Kidney epithelial cell (primary cell): Measurements from ENCODE around the gene GPX4. TPM values are rescaled to one million over a fixed set of nuclear protein-coding genes. Genes with fewer than 3 reads are reported as not detected.

Experiments
- DNase-seq: peaks from one replicate; pipeline ENCODE4 v3.0.0-alpha.2; 2010; ENCODE audit warnings: low read depth
- H3K27me3 ChIP-seq: 2 replicates; pipeline ENCODE4 v1.6.0; 2011; ENCODE audit warnings: low read length; ENCODE audit not compliant: control insufficient read depth, insufficient read depth
- H3K36me3 ChIP-seq: 2 replicates; pipeline ENCODE4 v1.5.1; 2011; ENCODE audit warnings: low read length; ENCODE audit not compliant: control insufficient read depth, insufficient read depth
- H3K4me3 ChIP-seq: 2 replicates; pipeline ENCODE4 v1.5.1; 2011; ENCODE audit warnings: low read depth, mild to moderate bottlenecking, control low read depth, low read length
- total RNA-seq: library from RNA; depleted of rRNA; stranded (reverse); fragments of >200 nt; gene quantifications from 2 replicates; pipeline ENCODE4 v1.2.3, GENCODE V29; 2015
- TF ChIP-seq, protein P1 (sequence below): IDR thresholded peaks from 2 replicates; pipeline ENCODE4 v1.5.1; 2011; ENCODE audit warnings: mild to moderate bottlenecking, moderate library complexity, low read length, control low read depth, inconsistent platforms; ENCODE audit not compliant: insufficient read depth, poor library complexity, severe bottlenecking

GPX4 gene, protein sequence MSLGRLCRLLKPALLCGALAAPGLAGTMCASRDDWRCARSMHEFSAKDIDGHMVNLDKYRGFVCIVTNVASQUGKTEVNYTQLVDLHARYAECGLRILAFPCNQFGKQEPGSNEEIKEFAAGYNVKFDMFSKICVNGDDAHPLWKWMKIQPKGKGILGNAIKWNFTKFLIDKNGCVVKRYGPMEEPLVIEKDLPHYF
- total RNA-seq = 538 and 611 TPM in 2 replicates

DNA sequence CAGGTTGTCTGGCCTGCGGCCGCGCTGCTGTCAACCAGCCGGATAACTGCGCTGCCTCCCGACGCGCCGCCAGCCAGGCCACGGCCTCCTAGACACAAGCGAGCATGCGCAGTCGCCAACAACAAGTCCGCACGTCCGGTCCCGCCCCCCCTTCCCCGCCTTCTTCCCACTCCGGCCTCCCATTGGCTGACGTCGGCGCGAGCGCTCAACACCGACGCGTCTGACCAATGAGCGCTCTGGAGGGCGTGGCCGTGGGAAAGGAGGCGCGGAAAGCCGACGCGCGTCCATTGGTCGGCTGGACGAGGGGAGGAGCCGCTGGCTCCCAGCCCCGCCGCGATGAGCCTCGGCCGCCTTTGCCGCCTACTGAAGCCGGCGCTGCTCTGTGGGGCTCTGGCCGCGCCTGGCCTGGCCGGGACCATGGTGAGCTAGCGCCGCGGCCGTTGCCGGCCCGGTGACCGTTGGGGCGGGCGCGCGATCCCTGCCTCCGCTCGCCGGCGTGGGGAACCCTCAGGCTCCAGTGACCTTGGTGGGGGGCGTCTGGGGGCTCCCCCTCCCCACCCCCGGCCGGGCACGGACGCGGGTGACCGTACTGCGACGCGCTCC, at the start of gene GPX4:
TSS of gene GPX4 (plus strand) at position 287 of the 603 bp plus-strand sequence. CDS start at position 337, 50 bp downstream.
- H3K27me3 ChIP-seq = no peaks in the 10 kb centered on the region
- peak; percentile 93 for DNase-seq
- TF ChIP-seq, protein P1, sequence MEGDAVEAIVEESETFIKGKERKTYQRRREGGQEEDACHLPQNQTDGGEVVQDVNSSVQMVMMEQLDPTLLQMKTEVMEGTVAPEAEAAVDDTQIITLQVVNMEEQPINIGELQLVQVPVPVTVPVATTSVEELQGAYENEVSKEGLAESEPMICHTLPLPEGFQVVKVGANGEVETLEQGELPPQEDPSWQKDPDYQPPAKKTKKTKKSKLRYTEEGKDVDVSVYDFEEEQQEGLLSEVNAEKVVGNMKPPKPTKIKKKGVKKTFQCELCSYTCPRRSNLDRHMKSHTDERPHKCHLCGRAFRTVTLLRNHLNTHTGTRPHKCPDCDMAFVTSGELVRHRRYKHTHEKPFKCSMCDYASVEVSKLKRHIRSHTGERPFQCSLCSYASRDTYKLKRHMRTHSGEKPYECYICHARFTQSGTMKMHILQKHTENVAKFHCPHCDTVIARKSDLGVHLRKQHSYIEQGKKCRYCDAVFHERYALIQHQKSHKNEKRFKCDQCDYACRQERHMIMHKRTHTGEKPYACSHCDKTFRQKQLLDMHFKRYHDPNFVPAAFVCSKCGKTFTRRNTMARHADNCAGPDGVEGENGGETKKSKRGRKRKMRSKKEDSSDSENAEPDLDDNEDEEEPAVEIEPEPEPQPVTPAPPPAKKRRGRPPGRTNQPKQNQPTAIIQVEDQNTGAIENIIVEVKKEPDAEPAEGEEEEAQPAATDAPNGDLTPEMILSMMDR = no peak
- H3K36me3 ChIP-seq = no peaks in the 10 kb centered on the region
- peak within 1 kb of the TSS; percentile 65 for H3K4me3 ChIP-seq

GRCh38 chr19:1054102-1055027, 49.4 kb upstream of the GPX4 start:
- peaks cover 3% of the 10 kb centered on the region for H3K36me3 ChIP-seq
- DNase-seq = no peak
- TF ChIP-seq, protein P1 = no peak
- H3K4me3 ChIP-seq = no peak overlapping the region
- no peaks in the 10 kb centered on the region for H3K27me3 ChIP-seq

DNA sequence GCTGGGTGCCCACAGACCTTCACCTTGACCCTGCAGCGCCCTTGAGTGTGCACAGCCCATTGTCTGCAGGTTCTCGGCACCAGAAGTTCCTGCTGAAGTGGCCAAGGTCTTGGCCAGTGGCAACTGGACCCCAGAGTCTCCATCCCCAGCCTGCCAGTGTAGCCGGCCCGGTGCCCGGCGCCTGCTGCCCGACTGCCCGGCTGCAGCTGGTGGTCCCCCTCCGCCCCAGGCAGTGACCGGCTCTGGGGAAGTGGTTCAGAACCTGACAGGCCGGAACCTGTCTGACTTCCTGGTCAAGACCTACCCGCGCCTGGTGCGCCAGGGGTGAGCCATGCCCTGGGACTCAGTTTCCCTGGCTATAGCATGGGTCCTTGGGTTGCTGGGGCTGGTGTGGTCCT, 48.8 kb upstream of the GPX4 start:
- Histone ChIP-seq H3K36me3 (peaks cover 3% of the 10 kb centered on the region), H3K27me3 (no peaks in the 10 kb centered on the region), H3K4me3 (no peak overlapping the region)
- TF ChIP-seq, protein P1 = no peak
- no peak for DNase-seq

DNA sequence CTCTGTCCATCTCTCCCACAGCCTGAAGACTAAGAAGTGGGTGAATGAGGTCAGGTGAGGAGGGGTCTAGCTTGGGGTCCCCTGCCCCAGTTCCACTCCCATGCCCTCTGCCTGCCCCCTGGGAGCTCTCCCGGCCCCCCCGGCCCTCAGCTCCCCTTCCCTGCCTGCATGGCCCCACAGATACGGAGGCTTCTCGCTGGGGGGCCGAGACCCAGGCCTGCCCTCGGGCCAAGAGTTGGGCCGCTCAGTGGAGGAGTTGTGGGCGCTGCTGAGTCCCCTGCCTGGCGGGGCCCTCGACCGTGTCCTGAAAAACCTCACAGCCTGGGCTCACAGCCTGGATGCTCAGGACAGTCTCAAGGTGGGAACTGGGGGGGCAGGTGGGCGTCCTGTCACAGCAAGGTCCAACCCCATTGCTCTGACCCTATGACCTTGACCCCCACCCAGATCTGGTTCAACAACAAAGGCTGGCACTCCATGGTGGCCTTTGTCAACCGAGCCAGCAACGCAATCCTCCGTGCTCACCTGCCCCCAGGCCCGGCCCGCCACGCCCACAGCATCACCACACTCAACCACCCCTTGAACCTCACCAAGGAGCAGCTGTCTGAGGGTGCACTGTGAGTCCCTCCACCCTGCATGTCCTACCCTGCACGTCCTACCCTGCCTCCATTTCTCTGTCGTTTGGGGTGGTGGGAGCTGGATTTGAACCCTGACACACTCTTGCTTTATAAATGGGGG, 47.7 kb upstream of the GPX4 start:
- Histone ChIP-seq H3K4me3 (no peak overlapping the region), H3K27me3 (no peaks in the 10 kb centered on the region), H3K36me3 (peaks cover 3% of the 10 kb centered on the region)
- TF ChIP-seq, protein P1 = no peak
- DNase-seq = no peak

DNA sequence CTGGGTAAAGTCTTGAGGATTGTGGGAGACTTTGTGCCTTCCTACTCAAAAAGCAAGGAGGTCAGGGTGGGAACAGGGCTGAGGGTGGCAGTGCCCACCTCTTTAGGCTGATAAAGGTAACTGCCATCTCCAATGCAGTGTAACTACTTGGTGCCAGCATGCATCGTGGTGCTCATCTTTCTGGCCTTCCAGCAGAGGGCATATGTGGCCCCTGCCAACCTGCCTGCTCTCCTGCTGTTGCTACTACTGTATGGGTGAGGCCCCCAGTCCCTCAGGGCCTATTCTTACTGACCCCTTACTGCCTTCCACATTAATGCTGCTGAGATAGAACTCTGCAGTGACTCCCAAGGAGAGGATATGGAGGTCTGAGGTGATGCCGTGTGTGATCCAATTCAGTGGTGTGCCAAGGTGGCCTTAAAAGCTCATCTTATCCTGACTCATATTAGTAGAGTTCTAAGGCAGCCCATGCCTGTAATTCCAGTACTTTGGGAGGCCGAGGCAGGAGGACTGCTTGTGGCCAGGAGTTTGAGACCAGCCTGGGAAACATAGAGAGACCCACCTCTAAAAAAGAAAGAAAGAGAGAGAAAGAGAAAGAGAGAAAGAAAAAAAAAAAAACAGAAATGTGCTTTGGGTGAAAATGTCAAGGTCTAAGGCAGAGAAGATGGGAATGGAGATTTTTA, 46.5 kb upstream of the GPX4 start:
- TF ChIP-seq, protein P1 = no peak
- no peak overlapping the region for H3K4me3 ChIP-seq
- no peak for DNase-seq
- peaks cover 3% of the 10 kb centered on the region for H3K36me3 ChIP-seq
- H3K27me3 ChIP-seq = no peaks in the 10 kb centered on the region
